Measurements from ENCODE around the gene KDM2B.

The KDM2B gene

GRCh38 chr12:121501946-121502345 lies 78.9 kb downstream of the KDM2B start:
- no peak for DNase-seq (ENCODE audit: low spot score)
- TF ChIP-seq CTCF (IDR thresholded peaks at IDR 0.05): no peak
- no peak overlapping the region for H3K4me3 ChIP-seq
- H3K27ac ChIP-seq: no peak overlapping the region

GRCh38 chr12:121499929-121500793 lies 80.7 kb downstream of the KDM2B start:
- Histone ChIP-seq H3K27ac (peak overlapping the region; percentile 67 to 82), H3K4me3 (peak overlapping the region; percentile 51)
- peak; percentile 99 for TF ChIP-seq CTCF (IDR thresholded peaks at IDR 0.05)
- DNase-seq (ENCODE audit: low spot score): peak; percentile 79

- no peak overlapping the region for H3K4me3 ChIP-seq
- no peak for DNase-seq (ENCODE audit: low spot score)
- no peak for TF ChIP-seq CTCF (IDR thresholded peaks at IDR 0.05)
- no peak overlapping the region for H3K27ac ChIP-seq
Measured at GRCh38 chr12:121495746-121496145, 85.1 kb downstream of the KDM2B start.

- peak; percentile 63 for TF ChIP-seq CTCF (IDR thresholded peaks at IDR 0.05)
- no peak overlapping the region for H3K4me3 ChIP-seq
- no peak overlapping the region for H3K27ac ChIP-seq
- no peak for DNase-seq (ENCODE audit: low spot score)
Measured at GRCh38 chr12:121494093-121494787, 86.6 kb downstream of the KDM2B start.

GRCh38 chr12:121490401-121491281 lies 90.2 kb downstream of the KDM2B start:
- TF ChIP-seq CTCF (IDR thresholded peaks at IDR 0.05): no peak
- Histone ChIP-seq H3K27ac (no peak overlapping the region), H3K4me3 (no peak overlapping the region)
- DNase-seq (ENCODE audit: low spot score): no peak

- no peak for DNase-seq (ENCODE audit: low spot score)
- TF ChIP-seq CTCF (IDR thresholded peaks at IDR 0.05): no peak
- no peak overlapping the region for H3K4me3 ChIP-seq
- no peak overlapping the region for H3K27ac ChIP-seq
Measured at GRCh38 chr12:121489874-121490273, 90.9 kb downstream of the KDM2B start.
